Thoracic aorta (tissue), 2 donors: Measurements from ENCODE around the gene ADCY10. TPM values are rescaled to one million over a fixed set of nuclear protein-coding genes. Genes with fewer than 3 reads are reported as not detected.

Source experiments
- ATAC-seq: fragments of 150-250 bp; one replicate; pipeline ENCODE4 v1.8.0; 2017; ENCODE audit warnings: low read depth; ENCODE audit not compliant: insufficient number of reproducible peaks, low FRiP score
- DNase-seq: peaks from one replicate; pipeline ENCODE4 v3.0.0-alpha.2; 2020; ENCODE audit warnings: low spot score
- H3K27ac ChIP-seq, 2 donors: fragments of 200-600 bp; sonication (generic); 1 replicate in 1 of 2; 2 replicates in 1 of 2; pipeline ENCODE4 v1.5.1; 2016; ENCODE audit warnings: mild to moderate bottlenecking in 2 of 2, moderate library complexity in 2 of 2
- H3K27me3 ChIP-seq: fragments of 200-600 bp; sonication (generic); replicated peaks from 2 replicates; pipeline ENCODE4 v1.6.0; 2016; ENCODE audit warnings: mild to moderate bottlenecking; ENCODE audit not compliant: insufficient read depth
- H3K36me3 ChIP-seq: fragments of 200-600 bp; sonication (generic); one replicate; pipeline ENCODE4 v1.5.1; 2016
- H3K4me1 ChIP-seq, 2 donors: fragments of 200-600 bp; sonication (generic); 1 replicate in 1 of 2; 2 replicates in 1 of 2; pipeline versions ENCODE4 v1.5.1 to v1.6.0; 2016; ENCODE audit warnings: low read depth in 2 of 2, mild to moderate bottlenecking in 1 of 2; ENCODE audit not compliant: control insufficient read depth in 1 of 2
- H3K4me3 ChIP-seq: fragments of 200-600 bp; sonication (generic); 2 replicates; pipeline ENCODE4 v1.5.1; 2016; ENCODE audit warnings: mild to moderate bottlenecking
- H3K9me3 ChIP-seq: fragments of 200-600 bp; sonication (generic); 2 replicates; pipeline ENCODE4 v1.5.1; 2016
- CTCF ChIP-seq: fragments of 200-600 bp; sonication (generic); IDR thresholded peaks from one replicate; pipeline ENCODE4 v1.5.1; 2019; ENCODE audit warnings: antibody characterized with exemption
- total RNA-seq, 2 donors: library from RNA; depleted of rRNA; stranded (reverse); fragments of >200 nt; gene quantifications; one replicate each; pipeline versions ENCODE4 v1.1.0 to v1.2.3, GENCODE V29; 2016

The ADCY10 gene
- total RNA-seq, 2 donors from 2014 or later: 0.54 TPM; not detected in 1

DNA sequence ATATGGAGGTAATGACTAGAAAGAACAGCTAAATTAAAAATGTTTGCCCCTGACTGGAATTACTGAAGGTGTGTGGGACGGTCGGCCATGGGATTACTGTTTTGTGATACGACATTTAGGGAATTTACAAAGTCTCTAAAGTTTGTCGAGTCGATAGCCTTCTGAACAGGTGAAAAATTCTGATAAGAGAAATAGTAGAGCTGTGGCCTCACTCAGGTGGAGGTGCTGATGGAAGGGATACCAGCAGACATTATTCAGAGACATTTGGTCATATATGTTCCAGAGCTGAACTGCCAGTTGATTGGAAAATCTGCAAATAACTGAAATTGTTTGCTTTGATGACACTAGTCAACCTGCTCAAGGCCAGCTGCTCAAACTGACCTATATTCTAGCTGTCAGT lies 71.1 kb downstream of the ADCY10 start:
- ATAC-seq: no peak
- DNase-seq: no peak
- no peak for TF ChIP-seq CTCF
- Histone ChIP-seq H3K9me3 (no peaks in the 10 kb centered on the region), H3K4me1 (no peaks in the 10 kb centered on the region), H3K4me3 (no peak overlapping the region), H3K36me3 (no peaks in the 10 kb centered on the region), H3K27ac (no peak overlapping the region), H3K27me3 (no peaks in the 10 kb centered on the region)

DNA sequence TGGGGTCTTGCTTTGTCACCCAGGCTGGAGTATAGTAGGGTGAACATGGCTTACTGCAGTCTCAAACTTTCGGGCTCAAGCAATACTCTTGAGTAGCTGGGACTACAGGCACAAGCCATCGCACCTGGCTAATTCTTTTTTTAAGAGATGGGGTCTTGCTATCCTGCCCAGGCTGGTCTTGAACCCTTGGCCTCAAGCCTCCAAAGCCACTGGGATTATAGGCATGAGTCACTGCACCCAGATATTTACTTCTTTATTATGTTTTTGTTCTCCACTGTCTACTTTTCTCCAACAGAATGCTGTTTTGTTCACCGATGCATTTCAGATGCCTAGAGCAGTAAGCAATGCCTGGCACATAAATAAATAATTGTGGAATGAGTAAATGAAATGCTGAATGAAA lies 72.4 kb downstream of the ADCY10 start:
- no peak for ATAC-seq
- no peaks in the 10 kb centered on the region for H3K27me3 ChIP-seq
- TF ChIP-seq CTCF: no peak
- no peaks in the 10 kb centered on the region for H3K4me1 ChIP-seq
- H3K36me3 ChIP-seq: no peaks in the 10 kb centered on the region
- DNase-seq: no peak
- no peak overlapping the region for H3K4me3 ChIP-seq
- H3K9me3 ChIP-seq: no peaks in the 10 kb centered on the region
- no peak overlapping the region for H3K27ac ChIP-seq

GRCh38 chr1:167839009-167839408 lies 74.9 kb downstream of the ADCY10 start:
- Histone ChIP-seq H3K27ac (no peak overlapping the region), H3K4me3 (no peak overlapping the region), H3K4me1 (no peaks in the 10 kb centered on the region), H3K36me3 (no peaks in the 10 kb centered on the region), H3K27me3 (no peaks in the 10 kb centered on the region), H3K9me3 (no peaks in the 10 kb centered on the region)
- TF ChIP-seq CTCF: no peak
- DNase-seq (no peak), ATAC-seq (no peak)

GRCh38 chr1:167837326-167837725 lies 76.6 kb downstream of the ADCY10 start:
- no peaks in the 10 kb centered on the region for H3K27me3 ChIP-seq
- ATAC-seq (no peak), DNase-seq (no peak)
- H3K27ac ChIP-seq: no peak overlapping the region
- no peaks in the 10 kb centered on the region for H3K36me3 ChIP-seq
- H3K9me3 ChIP-seq: no peaks in the 10 kb centered on the region
- no peaks in the 10 kb centered on the region for H3K4me1 ChIP-seq
- no peak overlapping the region for H3K4me3 ChIP-seq
- TF ChIP-seq CTCF: no peak

GRCh38 chr1:167836197-167836596 lies 77.7 kb downstream of the ADCY10 start:
- H3K4me1 ChIP-seq: no peaks in the 10 kb centered on the region
- no peaks in the 10 kb centered on the region for H3K9me3 ChIP-seq
- DNase-seq: no peak
- H3K27me3 ChIP-seq: no peaks in the 10 kb centered on the region
- no peak overlapping the region for H3K4me3 ChIP-seq
- no peaks in the 10 kb centered on the region for H3K36me3 ChIP-seq
- no peak overlapping the region for H3K27ac ChIP-seq
- ATAC-seq: no peak
- TF ChIP-seq CTCF: no peak
